ENCODE results near the gene DIAPH2.

The DIAPH2 gene

DNA sequence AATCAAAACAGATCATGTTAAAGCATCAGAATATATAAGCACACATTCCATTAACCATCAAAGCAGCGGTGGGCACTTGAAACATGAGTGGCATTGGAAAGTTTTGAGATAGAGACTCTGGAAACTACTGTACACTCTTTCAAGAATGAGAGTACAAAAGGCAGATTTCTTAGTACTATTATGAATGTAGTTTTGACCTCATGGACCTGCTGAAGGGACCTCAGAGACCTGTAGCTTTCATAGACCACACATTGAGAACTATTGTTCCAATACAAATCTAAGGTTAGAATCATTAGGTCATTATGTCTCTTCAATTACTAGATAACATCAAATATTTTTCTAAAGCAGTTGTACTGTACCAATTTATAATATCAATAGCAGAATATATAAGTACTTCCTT, 482.7 kb downstream of the DIAPH2 start:
- DNase-seq (ENCODE audit: low read depth, low spot score), result no peak

DNA sequence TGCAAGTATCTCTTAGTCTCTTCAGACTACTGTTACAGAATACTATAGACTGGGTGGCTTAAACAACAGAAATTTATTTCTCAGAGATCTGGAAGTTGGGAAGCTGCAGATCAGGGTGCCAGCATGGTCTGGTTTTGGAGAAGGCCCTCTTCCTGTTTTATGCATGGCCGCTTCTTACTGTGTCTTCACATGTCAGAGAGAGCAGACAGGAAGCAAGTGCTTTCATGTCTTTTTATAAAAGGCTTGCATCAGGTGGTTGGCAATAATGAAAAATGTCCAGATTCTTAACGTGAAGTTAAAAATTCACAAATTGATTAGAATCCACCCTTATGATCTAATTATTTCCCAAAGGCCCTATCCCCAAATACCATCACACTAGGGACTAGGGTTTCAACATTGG, 484.0 kb downstream of the DIAPH2 start:
- DNase-seq (ENCODE audit: low read depth, low spot score), result no peak

DNA sequence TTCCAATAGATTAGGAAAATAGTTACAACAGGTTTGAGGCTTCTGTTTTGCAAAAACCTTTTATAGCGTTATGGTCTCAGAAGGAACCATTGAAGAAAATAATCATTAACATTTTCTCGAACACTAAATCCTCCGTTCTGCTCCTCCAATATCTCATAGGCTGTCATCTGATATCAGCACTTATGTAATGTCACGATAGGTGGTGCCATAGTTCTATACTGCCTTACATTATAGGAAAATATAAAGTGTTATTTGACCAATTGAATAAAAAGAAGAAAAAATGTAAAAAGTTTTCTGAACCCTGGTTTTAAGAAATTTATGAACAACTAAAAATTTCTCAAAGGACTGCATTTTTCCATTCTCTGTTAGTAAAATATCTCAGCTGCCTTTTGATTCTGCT, 490.5 kb downstream of the DIAPH2 start:
- no peak for DNase-seq (ENCODE audit: low read depth, low spot score)

DNA sequence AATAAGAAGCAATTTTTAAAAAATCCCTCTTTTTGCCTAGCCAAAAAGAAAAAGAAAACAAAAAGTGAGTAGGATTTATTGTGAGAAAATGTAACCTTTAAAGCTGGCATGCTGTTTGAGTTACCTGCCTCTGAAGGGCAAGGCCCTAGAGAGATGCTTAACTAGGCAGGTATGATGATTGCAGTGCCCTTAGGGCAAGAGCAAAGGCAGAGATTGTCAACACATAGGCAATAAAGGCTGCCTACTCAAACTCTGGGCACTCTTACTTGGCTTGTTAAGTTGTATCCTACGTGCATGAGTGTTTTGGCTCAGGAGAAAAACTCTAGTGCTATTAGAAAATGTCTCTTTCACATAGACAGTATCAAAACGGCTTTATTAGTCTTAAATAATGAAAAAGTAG, 505.0 kb downstream of the DIAPH2 start:
- no peak for DNase-seq (ENCODE audit: low read depth, low spot score)

DNA sequence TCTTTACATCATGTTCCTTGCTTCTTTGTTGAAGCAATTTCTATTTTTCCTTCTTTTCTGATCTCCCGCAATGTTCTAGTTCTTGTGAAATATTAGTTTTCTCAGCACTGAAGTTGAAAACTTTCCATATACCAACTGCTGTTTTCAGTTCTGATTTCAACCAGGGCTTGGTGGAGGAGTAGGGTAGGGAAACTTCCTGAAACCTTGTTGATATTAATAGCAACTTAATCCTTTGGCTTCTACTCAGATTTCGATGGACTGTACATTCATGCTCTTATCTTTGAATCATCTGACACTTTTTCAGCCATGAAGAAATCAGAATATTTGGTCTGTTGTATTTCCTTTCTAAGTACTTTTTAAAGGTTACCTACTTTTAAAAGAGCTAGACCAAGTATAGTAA, 514.9 kb downstream of the DIAPH2 start:
- no peak for DNase-seq (ENCODE audit: low read depth, low spot score)

DNA sequence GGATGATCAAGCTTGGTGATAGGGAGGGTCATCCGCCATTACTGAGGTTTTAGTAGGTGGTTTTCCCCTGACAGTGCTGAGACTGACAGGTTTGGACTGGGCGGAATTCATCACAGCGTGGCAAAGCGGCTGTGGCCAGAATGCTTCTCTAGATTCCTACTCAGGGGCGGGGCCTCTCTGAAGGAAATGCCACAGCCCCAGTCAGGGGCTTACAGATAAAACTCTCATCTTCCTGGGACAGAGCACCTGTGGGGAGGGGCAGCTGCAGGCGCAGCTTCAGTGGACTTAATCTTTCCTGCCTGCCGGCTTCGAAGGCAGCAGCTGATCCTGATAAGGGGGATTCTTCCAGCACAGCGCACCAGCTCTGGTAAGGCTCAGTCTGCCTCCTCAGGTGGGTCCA, 515.8 kb downstream of the DIAPH2 start:
- DNase-seq (ENCODE audit: low read depth, low spot score), result no peak

DNA sequence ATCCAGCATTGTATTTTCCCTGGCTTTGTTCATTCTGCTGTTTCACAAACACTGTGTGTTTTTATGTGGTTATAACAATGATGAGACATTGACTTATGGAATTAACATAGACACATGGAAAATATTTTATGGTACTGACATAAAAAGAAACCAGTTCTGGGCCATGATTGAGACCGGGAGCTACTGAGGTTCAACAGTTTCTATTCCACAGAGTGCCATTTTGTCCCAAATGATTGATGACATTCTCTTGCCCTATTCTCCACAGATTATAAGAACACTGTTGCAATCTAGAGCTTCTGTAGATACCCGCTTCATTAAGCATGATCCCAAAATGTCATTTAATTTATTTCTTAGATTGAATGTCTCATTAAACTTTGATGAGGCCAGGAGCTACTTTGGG, 525.9 kb downstream of the DIAPH2 start:
- no peak for DNase-seq (ENCODE audit: low read depth, low spot score)

DNA sequence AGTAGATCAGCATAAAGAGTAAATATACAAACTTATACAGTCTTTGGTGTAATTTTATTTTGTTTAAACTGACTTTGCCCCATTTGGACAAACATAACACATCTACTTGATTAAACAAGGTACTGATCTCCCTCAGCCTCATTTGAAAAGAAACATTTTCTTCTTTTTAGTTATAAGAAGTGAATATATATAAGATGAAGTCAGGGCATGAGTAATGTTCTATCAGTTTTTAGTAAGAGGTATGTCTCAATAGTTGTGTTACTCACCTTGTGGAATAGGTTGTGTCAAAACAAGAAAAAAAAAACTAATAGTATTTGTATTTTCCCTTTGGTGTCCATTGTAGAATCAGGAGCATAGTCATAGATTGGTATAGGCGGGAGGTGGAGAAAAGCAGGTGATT, 526.4 kb downstream of the DIAPH2 start:
- DNase-seq (ENCODE audit: low read depth, low spot score), result no peak

DNA sequence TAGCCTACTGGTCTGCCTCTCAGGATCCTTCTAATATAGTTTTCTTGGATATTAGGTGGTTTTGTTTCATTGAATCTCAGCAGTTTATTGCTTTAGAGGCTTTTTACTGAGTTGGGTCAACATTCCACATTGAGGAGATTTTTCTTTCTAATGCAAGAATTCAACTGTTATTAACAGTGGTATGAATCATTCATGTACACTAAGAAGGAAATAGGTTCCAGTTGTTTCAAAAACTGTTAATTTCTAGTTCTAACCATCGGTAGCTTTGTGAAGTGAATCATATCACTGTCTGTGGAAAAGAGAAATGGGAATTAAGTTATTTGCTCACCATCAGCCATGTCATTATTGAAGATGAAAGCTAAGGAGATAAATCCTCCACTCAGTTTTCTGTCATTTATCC, 530.5 kb downstream of the DIAPH2 start:
- DNase-seq (ENCODE audit: low read depth, low spot score), result no peak

DNA sequence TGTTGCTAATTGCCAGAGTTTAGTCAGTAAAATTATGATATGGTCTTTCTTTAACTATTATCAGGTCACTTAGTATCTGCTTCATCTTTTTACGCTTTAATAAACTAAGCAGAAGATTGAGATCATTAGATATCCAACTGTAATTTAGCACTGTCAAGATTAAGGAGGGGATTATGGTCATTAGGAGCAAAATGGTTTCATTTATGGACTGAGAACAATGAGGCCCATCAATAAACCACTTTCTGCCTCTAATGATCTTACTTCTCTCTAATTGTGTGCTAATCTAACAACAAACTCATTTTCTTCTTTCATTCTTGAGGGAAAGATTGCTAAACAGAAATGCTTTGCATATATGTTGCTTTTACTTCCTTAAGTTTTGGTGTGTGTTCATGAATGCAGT, 539.5 kb downstream of the DIAPH2 start:
- DNase-seq (ENCODE audit: low read depth, low spot score), result no peak

DNA sequence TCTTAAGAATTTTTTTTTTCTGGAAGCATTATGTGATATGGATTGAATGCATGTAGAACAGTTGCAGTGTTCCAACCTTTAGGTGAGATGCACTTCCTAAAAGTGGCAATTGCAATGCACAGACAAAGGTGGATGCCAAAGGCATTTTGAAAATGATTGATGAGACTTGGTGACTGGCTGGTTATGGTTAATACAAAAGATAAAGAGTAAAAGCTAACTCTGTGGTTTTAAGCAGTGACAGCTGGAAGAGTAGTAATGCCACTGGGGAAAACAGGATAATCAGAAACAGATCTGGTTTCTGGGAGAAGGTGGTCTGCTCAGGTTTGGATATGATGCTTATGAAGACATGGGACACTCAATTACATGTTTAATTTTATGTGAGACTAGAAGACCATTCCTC, 544.7 kb downstream of the DIAPH2 start:
- no peak for DNase-seq (ENCODE audit: low read depth, low spot score)

DNA sequence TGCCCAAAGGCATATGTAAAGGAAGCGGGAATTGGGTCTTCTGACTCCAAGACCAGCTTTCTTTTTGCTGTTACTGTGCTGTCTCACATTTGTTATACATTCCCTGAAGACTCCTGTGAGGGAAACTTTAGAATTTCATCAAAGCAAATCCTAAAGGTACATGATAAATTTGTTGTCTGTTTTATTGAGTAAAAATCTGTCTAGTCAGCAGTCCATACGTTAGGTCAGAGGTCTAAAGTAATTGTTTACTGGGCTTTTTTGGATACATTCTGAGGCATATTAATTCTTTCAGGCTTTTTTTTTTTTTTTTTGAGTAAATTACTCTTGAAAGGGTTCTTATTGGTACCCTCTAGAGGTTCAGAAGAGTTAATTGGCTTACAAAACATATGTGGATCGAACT, 546.3 kb downstream of the DIAPH2 start:
- DNase-seq (ENCODE audit: low read depth, low spot score), result no peak

DNA sequence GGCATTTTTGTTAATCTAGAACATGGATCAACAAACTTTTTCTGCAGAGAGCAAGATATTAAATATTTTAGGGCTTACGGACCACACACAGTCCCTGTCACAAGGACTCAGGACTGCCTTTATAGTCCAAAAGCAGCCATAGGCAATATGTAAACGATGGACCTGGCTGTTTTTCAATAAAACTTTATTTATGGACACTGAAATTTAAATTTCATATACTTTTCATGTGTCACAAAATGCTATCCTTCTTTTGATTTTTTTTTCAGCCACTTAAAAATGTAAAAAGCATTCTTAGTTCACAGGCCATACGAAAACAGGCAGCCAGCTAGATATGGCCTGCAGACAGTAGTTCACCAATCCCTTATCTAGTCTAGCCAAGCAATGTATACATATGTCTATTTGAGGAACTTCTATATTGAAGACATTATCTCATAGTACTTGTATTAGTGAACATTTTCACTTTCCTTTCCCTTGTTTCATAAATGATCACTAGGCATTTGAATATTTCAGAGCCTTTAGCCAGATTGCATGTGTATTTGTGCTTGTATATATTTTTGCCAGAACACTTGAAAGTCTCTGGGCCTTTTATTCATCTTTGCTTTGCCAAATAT, 549.9 kb downstream of the DIAPH2 start:
- no peak for DNase-seq (ENCODE audit: low read depth, low spot score)

DNA sequence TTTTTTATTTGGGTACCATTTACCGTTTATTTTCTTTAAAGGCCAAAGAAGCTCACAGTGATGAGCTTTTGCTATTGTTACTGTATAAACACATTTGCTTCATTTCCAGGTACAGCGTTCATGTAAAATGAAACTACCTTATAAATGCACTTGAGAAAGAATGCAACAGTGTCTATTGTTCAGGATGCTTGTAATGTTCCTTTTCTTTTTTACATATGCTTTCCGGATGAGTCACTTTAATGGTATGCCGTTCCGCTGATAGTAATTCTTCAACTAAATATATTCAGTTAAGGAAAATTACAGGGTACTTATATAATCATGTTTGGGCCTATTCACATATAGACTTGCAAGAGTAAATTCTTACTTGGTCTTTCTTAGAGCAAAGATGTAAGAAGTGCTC, 554.0 kb downstream of the DIAPH2 start:
- no peak for DNase-seq (ENCODE audit: low read depth, low spot score)

DNA sequence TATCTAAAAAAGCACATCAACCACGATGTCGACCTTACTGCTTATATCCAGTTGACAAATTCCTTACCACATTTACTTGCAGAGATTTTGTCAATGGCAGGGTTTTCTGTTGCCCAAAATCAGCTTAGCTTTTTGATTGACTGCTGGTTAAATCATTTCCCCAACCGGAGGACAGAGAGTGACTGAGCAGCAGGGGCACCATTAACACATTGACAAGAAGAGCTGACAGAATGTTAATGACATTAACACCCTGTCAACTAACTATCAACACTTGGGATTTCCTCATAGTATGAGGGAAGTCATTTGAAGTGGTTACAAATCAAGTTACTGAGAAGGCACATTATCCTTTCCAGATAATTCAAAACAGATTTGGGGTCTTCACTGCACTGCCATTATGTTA, 567.5 kb downstream of the DIAPH2 start:
- no peak for DNase-seq (ENCODE audit: low read depth, low spot score)

DNA sequence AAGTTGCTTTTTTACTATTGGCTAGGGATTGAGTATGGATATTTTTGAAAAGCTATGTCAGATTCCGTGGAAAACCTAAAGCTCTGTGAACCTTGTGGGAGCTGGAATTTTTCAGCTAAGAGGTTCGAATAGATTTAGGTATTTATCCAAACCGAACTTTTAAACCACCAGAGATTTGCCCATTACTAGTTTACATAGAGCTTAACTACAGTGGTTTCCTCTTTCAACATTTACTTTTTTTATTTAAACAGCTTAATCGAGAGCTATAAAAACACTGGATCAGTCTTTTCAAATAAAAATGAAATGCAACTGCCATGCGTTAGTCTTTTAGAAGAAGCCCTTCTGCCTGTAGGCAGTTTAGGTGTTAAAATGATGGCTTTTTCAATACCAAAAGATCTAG, 576.0 kb downstream of the DIAPH2 start:
- no peak for DNase-seq (ENCODE audit: low read depth, low spot score)

DNA sequence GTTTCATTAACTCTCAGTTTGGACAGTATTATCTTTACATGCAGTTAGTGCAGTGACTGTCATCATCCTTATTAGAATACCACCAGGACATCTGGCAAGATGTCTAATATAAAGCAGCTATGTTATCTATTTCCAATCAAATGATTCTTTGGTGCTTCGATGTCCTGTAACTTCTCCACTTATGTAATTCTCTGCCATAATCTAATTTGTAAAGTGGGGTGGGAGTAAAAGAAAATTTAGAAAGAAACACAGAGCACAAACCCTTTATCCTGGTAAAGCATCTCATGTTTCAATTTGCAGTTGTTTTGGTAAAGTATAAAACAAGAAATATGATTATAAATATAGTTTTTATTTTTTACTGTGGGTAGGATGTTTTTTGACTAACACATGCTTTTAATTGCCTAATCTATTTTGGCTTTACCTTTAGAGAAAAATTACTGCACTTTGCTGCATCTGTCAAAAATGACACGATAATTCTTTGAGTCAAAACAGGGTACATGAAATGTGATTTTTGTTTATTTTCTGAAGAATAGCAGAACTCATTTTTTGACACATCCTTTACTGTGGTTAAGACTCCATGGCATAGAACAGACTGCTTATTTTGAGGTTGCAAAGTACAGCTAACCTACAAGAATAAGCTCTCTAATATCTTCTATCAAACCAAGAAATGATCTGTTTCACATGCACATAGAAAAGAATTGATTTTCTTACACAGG, 581.9 kb downstream of the DIAPH2 start:
- DNase-seq (ENCODE audit: low read depth, low spot score), result no peak

DNA sequence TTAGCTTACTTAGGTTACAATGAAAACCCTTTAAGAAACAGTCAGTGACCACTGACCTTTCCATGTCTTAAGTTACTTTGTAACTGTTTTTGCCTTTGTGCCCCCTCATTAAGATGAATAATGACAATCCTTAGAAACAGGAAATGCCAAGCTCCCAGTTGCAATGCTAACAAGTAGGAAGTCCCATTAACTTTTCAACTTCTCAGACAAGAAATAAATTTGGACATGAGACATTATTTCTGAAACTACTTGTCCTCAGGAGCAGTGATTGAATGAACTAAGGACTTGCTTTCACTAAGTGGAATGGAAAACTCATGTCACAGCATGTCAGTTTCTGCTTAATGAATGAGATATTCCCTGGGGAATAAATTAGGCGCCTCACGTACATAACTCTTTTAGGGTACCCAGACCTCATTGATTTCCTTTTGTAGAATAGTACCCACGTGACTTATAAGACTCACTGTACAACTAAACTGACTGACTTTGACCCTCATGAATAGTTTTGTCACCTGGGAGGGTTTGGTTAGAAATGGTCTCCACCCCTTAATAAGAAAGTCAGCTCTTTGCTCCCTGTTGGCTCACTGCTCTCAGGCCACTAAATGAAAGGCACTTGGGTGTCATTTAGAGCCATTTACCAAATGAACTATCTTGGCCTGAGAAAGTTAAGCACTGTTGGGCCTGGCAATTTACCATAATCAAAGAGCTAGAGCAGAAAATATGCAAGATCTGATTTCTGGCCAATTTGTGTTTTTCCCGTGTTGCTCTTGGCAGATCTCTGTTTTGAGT, 582.9 kb downstream of the DIAPH2 start:
- no peak for DNase-seq (ENCODE audit: low read depth, low spot score)

DNA sequence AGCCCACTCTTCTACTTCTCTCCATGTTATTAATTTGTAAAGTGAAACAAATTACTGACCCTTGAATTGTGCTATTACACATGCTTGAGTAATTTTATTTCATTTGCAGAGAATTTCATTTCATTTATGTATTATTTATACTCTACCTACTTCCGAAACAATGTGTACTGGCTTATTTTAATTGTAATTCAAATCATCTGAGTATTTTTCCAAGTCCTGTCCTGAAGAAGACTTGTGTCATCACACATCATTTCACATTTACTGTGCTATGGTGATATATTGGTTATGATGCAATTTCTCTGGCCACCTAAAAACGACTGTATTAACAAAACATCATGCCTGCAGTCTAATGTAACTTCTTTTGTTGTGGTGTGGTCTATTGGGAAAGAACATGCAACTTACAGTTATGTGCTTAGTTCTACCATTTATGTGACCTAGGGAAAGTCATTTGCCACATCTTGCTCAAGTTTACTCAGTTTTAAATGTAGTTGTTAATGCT, 583.6 kb downstream of the DIAPH2 start:
- DNase-seq (ENCODE audit: low read depth, low spot score), result no peak

DNA sequence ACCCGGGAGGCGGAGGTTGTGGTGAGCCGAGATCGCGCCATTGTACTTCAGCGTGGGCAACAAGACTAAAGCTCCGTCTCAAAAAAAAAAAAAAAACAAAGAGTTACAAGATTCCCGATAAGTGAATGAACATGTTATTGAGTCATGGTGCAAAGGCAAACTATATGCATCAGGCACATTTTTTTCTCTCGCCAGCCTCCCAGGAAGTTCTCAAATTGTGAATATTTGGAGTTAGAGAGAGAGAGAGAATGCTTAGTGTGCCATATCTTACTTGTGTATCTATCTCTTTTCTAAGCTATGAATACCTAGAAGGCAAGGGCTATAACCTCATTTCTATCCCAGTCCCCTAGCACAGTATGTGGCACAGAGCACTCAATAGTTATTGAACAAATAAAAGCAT, 599.9 kb downstream of the DIAPH2 start:
- no peak for DNase-seq (ENCODE audit: low read depth, low spot score)

DNA sequence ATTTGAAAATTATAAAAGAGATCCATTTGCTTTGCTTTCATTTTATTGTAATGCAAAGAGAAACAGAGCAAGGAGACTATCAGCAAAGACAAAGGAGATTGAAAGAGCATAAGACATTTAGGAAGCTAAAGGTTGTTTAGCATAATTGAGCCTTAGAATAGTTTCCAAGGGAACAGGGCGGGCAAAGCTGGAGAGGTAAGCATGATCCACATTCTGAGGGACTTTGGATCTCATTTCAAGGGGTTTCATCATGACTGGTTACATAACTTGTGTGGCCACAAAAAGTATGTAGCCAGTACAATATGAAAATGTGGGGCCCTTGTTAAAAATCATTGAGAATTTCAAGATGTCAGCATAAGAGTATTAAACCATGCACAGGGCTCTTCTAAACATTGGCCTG, 605.6 kb downstream of the DIAPH2 start:
- DNase-seq (ENCODE audit: low read depth, low spot score), result no peak

DNA sequence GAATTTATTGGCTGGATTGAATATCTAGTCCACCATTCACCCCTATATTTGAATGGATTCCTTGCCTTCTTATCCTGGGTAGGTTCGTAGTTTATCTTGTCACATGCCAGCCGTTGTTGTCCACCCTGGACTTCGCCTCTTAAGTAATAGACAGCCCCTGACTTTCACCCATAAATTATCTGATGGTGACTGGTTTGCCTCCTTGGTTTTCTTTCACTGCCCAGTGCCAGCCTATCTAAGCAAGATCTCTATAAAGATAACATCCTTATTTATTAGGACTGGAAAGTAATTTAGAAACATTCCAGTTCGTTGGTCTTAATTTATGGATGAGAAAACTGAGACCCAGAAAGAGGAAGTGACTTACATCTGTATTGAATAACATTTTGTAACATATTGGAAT, 609.4 kb downstream of the DIAPH2 start:
- DNase-seq (ENCODE audit: low read depth, low spot score), result no peak

DNA sequence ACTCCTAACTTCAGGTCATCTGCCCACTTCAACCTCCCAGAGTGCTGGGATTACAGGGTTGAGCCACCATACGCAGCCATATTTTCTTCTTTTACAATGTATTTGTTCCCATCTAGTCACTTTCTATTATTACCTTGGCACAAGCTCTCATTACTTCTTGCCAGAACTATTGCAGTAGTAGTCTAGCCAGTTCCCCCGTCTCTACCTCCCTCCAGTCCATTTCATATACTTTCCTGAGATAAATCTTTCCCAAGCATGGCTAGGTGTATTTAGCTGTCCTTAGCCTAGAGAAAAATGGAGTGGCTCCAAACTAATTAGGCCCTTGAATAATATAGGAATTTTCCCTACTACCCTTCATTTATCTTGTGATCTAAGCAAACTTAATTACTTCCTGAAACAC, 611.3 kb downstream of the DIAPH2 start:
- no peak for DNase-seq (ENCODE audit: low read depth, low spot score)

Data from activated naive CD8-positive, alpha-beta T cell treated with anti-CD3 and anti-CD28 coated beads, Interleukin-2, amount 50 U/mL, for 16 hours (primary cell).